ENCODE data around the gene CCKAR.
A peak's percentile ranks its signal among the peaks of the same experiment; 100 is the strongest.

Gene CCKAR

GRCh38 chr4:26463386-26463785 is 26.9 kb downstream of the CCKAR start:
- H3K4me1 ChIP-seq = no peaks in the 10 kb centered on the region
- no peak overlapping the region for H3K27ac ChIP-seq
- no peaks in the 10 kb centered on the region for H3K36me3 ChIP-seq
- peaks cover 0 to 4% (median 0%) of the 10 kb centered on the region in 3 donors for H3K9me3 ChIP-seq
- no peak for TF ChIP-seq CTCF (IDR thresholded peaks at IDR 0.05)
- H3K27me3 ChIP-seq = peaks cover 0 to 2% of the 10 kb centered on the region in 2 donors
- no peak for DNase-seq
- H3K4me3 ChIP-seq = no peak overlapping the region
- intact Hi-C loops (cut with DNase I; ENCODE audit: low total_unique reads) = no loop called here

GRCh38 chr4:26462874-26463273 is 27.4 kb downstream of the CCKAR start:
- Histone ChIP-seq H3K4me1 (no peaks in the 10 kb centered on the region), H3K27ac (no peak overlapping the region), H3K9me3 (peaks cover 0 to 4% (median 0%) of the 10 kb centered on the region in 3 donors), H3K36me3 (no peaks in the 10 kb centered on the region), H3K27me3 (peaks cover 0 to 2% of the 10 kb centered on the region in 2 donors), H3K4me3 (no peak overlapping the region)
- intact Hi-C loops (cut with DNase I; ENCODE audit: low total_unique reads) = no loop called here
- TF ChIP-seq CTCF (IDR thresholded peaks at IDR 0.05) = no peak
- no peak for DNase-seq

- Histone ChIP-seq H3K9me3 (no peaks in the 10 kb centered on the region), H3K27me3 (peaks cover 0 to 2% of the 10 kb centered on the region in 2 donors), H3K4me3 (no peak overlapping the region), H3K27ac (no peak overlapping the region), H3K4me1 (no peaks in the 10 kb centered on the region), H3K36me3 (no peaks in the 10 kb centered on the region)
- no peak for TF ChIP-seq CTCF (IDR thresholded peaks at IDR 0.05)
- intact Hi-C loops (cut with DNase I; ENCODE audit: low total_unique reads) = loop anchor here (10.0 kb wide), 2 partner anchors 425 to 555 kb away; no protein-coding TSS in a partner anchor
- no peak for DNase-seq
These were observed 30.3 kb downstream of the CCKAR start for GRCh38 chr4:26459756-26460530.

- no peak overlapping the region for H3K4me3 ChIP-seq
- no peaks in the 10 kb centered on the region for H3K27me3 ChIP-seq
- no peaks in the 10 kb centered on the region for H3K9me3 ChIP-seq
- DNase-seq = no peak
- TF ChIP-seq CTCF (IDR thresholded peaks at IDR 0.05) = peak; percentile 42 to 44
- no peaks in the 10 kb centered on the region for H3K4me1 ChIP-seq
- no peak overlapping the region for H3K27ac ChIP-seq
- H3K36me3 ChIP-seq = no peaks in the 10 kb centered on the region
- intact Hi-C loops (cut with DNase I; ENCODE audit: low total_unique reads) = loop anchor here (10.0 kb wide), 2 partner anchors 426 to 556 kb away; no protein-coding TSS in a partner anchor
These were observed 31.1 kb downstream of the CCKAR start for GRCh38 chr4:26459054-26459755.

GRCh38 chr4:26458157-26458561 is 32.1 kb downstream of the CCKAR start:
- DNase-seq = no peak
- intact Hi-C loops (cut with DNase I; ENCODE audit: low total_unique reads) = loop anchor here (10.0 kb wide), 2 partner anchors 427 to 557 kb away; no protein-coding TSS in a partner anchor
- Histone ChIP-seq H3K36me3 (no peaks in the 10 kb centered on the region), H3K27me3 (no peaks in the 10 kb centered on the region), H3K27ac (no peak overlapping the region), H3K9me3 (peaks cover 0 to 4% (median 0%) of the 10 kb centered on the region in 3 donors), H3K4me3 (no peak overlapping the region), H3K4me1 (no peaks in the 10 kb centered on the region)
- no peak for TF ChIP-seq CTCF (IDR thresholded peaks at IDR 0.05)

Data from tibial artery (tissue), 4 donors.